SHP77 treated with DMSO at 0.1 percent for 48 hours (cell line): ENCODE results near the gene RGS7.

Experiments
- DNase-seq: peaks from one replicate; lab custom pipeline; 2025; lab: John Stamatoyannopoulos, UW

The RGS7 gene

DNA sequence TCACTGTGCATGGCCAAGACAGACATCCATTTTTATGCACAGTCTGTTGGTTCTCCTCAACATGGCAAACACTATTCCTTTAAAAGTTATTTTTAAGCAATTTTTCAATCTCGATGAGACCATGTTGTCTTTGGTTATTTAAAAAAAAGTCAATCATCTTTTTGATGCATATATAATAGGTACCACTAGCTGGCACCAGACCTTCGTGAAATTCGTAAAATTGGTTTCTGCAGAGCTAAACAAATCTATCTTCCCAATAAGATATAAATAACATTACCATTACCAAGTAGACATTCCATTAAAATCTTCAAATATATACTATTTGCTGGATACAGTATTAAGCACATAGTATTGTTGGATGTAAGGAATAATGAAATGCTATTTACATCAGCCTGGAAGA lies 525.1 kb downstream of the RGS7 start:
- no peak for DNase-seq

DNA sequence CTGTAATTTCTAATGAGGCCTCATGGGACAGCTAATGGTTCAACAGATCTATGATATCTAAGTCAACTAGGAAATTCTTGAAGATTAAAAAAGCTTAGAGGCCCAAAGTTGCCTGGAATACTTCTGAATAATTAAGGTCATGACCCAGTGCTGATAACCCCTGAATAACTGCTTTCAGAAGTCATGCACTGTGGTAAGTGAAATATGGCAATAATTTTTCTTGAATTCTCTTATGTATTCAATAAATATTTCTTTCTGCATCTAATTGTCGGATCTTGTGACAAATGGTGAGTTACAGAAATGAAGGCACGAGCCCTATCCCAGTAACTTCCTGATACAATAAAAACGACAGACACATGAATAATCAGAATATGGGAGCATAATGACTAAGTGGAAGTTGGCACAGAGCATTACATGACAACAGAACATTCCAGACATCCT lies 525.8 kb downstream of the RGS7 start:
- DNase-seq: no peak

- DNase-seq: no peak
These were observed 527.5 kb downstream of the RGS7 start for GRCh38 chr1:240829487-240829886.

DNA sequence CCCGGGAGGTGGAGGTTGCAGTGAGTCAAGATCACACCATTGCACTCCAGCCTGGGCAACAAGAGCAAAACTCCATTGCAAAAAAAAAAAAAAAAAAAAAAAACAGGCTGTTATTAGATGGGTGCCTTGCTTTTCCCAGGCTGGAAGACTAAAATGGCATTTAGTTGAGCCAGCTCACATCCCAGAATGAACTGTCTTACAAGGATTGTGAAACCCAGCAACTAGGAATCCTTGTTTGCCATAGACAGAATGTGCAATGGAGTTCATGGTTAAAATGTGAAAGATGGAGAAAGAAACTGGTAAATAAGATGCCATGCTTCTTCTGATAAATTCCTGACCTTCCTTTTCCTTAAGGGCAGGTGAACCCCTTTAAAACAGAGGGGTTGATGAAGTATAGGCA lies 529.2 kb downstream of the RGS7 start:
- no peak for DNase-seq

DNA sequence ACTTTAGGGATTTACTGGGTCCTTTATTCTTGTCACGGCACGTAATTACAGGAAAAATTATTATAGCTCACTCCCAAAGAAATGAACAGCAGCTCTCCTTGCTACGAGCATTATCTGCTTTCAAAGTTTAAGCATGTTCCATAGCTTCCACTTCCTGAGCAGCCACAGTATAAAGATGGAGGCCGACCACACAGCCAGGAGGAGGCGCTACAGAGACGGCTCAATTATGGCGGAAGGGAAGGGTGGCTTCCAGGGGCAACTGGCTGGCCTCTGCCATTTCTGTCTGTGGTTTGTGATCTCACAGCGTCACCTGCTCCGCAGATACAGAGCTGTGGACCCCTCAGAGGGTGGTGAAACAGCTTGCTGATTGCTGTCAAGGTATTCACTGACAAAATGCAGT lies 532.8 kb downstream of the RGS7 start:
- DNase-seq: no peak

GRCh38 chr1:240823357-240823756 lies 533.6 kb downstream of the RGS7 start:
- no peak for DNase-seq

DNA sequence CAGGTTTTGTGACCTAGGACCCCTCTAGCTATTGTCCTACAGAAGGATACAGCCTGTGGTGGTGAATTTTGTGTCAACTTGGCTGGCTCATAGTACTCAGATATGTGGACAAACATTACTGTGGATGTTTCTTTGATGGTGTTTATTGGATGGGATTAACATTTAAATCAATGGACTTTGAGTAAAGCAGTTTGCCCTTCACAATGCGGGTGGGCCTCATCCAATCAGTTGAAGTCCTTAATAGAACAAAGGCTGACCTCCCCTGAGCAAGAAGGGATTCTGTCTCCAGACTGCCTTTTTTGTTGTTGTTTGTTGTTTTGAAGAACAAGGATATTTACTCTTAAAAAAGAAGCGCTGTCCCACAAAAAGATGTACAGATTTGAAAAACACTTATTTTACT lies 535.1 kb downstream of the RGS7 start:
- DNase-seq: no peak

DNA sequence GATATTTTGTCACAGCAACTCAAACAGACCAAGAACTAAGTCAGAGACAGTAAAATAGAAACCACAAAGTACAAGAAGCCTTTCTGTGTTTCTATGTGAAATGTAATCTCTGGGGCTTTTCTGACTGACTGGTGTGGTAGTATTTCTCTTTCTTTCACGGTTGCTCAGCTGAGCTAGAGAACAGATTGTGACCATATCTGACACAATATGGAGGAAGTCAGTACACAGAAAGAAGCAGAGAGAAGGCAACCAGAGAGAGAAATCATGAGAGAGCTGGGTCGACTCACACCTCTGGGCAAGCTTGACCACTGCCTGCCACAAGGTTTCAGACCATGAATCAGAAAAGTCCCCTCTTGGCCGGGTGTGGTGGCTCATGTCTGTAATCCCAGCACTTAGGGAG lies 536.2 kb downstream of the RGS7 start:
- DNase-seq: no peak

DNA sequence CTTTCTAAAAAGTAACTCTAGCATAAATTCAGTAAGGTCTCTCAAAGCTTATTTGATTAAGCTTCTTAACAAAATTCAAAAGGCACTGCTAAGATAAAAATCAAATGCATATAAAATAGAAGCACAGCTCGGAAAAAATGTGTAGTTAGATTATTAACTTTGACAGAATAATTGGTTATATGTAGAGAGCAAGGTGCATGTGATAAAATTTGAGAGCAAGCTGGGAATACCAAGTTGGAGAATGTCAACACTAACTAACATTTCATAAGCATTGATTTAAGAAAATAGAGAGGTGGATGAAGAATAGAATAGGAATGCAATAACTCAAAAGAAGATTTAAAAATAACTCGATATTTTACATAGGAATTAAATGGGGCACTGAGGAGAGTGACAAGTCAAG lies 540.5 kb downstream of the RGS7 start:
- no peak for DNase-seq

GRCh38 chr1:240813720-240814119 lies 543.3 kb downstream of the RGS7 start:
- no peak for DNase-seq

DNA sequence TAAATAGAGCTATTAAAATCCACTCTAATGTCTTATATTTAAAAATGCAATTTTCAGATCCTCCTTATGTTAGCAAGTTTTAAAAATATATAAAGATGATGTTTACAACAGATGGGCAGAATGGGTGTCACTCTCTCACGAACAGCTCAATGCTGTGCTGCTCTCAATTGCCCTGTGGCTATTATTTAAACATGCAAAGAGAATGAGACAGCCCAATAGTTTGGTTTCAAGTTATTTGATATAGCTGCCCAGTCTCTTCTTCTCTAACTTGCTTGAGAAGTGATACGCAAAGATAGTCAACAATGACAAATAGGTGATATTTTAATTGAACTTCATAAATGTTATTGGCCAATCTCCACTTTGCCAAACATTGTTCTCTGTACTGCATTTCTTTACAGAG lies 545.7 kb downstream of the RGS7 start:
- DNase-seq: no peak

DNA sequence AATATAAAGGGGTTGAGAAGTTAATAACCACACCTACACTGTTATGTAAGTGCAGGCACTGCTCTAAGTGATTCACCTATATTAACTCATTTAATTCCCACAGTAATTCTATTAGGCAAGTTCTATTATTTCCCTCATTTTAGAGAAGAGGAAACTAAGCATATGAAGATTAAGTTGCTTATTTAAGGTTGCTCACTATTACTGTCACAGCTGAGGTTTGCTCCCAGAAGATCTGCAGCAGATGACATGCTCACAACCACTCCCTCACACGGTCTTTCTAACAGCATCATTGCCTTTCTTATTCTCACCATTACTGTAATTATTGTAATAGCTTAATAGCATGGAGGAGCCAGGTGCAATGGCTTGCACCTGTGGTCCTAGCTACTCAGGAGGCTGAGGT lies 548.6 kb downstream of the RGS7 start:
- DNase-seq: no peak

- no peak for DNase-seq
These were observed 550.7 kb downstream of the RGS7 start for GRCh38 chr1:240806200-240806745.

DNA sequence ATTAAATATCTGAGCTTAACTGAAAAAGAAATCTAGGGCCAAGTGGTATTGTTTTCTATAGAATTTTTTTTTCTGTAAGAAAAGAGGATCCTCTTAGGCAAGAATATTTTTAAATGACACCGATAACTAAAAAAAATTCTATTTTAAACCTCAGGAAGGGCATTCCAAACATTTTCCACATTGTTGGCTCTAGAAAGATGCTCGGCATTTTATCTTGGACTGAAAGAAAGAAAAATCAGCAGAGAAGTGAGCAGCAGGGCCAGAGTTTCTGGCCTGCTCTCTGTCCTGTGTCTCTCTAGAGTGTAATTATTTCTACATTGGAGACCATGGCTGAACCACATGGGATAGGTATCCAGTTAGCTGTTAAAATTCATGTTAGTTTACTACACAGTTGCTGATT lies 552.5 kb downstream of the RGS7 start:
- no peak for DNase-seq

- DNase-seq: peak; percentile 55
These were observed 553.9 kb downstream of the RGS7 start for GRCh38 chr1:240803151-240803550.

DNA sequence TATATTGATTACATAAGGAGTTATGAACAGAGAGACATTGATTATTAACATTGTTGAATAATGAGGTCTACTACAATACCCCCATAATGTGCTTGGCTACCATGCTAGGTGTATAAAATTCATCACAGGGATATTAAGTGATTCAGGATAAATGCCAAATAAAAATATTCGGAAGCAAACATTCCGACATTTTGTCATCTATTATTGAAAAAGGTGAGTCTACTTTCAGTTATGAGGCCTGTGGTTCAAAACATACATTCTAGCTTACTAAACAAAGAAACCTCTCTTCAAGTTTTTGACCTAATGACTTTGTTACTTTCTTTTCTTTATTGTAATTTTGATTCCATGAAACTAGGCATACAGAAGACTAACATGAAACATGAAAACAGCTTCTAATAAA lies 554.7 kb downstream of the RGS7 start:
- DNase-seq: no peak

DNA sequence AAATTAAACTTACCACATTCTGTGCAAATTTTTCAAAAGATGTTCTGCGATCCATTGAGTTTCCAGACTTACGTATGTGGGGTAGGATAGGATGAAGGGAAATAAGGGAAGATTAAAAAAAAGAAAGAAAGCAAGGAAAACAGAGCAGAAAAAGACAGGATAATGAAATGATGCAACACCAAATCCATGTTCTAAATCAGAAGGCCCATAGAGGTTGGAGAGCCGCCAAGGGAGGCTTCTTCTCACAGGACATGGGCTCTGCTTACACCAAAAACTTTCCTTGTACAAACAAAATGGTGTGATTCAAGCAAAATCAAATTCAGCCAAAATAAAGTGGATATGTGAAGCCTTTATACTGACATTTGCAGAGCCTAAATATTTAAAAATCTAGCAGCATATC lies 555.6 kb downstream of the RGS7 start:
- no peak for DNase-seq

GRCh38 chr1:240800291-240800690 lies 556.7 kb downstream of the RGS7 start:
- no peak for DNase-seq

DNA sequence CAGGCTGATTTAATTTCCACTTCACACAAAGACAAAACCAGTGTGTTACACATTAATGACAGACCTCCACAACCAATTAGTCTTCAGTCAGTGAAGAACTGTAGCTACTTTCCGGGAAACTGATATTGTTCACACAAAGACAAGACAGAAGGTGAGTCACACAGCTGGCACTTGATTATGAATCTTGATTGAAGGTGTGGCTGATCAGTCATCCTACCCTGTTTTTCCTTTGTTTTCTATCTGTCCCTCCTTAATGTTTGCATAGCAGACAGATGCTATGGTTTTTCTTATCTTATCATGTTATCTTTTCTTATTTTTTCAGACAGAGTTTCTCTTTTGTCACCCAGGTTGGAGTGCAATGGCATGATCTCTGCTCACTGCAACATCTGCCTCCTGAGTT lies 560.0 kb downstream of the RGS7 start:
- DNase-seq: no peak

GRCh38 chr1:240794046-240794843 lies 562.8 kb downstream of the RGS7 start:
- DNase-seq: no peak

DNA sequence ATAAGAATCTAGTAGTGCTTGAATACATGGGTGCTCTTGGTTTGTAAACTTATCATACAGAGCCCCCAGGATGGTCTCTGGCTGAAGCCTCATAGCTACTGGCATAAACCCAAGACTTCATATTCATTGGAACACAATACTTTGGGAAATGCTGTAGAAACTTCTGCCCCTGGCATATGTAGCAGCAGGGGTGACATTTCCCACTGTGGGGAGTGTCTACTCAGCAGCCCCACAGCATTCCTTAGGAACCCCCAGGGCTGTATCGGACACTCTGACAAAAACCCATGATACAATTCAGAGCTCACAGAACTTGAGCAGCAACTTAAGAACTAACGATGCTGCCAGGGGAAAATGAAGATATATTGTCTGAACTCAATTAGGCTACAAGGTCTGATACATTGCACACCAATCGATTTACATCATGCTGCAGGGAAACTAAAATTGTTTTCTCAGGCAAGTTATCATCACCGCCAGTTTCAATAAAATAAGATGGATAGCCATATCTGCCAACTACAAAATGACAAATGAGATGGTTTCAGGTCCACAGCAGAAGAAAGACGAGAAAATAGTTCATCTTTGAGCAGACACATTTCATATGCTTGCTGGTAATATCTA lies 564.0 kb downstream of the RGS7 start:
- no peak for DNase-seq

- DNase-seq: no peak
These were observed 566.1 kb downstream of the RGS7 start for GRCh38 chr1:240790856-240791255.

DNA sequence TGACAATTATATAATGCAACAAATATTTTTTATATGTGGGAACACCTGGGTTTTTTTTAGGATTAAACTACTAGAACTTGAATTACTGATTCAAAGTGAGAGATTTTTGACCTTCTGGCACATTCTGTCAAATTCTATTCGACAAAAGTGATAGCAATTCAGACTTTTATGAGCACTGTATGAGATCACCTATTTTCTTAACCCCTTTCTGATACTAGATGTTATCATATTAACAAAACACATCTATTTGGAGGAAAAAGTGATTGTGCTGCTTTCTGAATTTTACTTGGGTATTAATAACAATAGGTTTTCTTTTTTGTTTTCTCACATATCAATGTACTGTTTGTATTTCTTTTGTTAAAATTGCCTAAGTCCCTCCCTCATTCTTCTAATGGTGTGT lies 570.1 kb downstream of the RGS7 start:
- DNase-seq: no peak

DNA sequence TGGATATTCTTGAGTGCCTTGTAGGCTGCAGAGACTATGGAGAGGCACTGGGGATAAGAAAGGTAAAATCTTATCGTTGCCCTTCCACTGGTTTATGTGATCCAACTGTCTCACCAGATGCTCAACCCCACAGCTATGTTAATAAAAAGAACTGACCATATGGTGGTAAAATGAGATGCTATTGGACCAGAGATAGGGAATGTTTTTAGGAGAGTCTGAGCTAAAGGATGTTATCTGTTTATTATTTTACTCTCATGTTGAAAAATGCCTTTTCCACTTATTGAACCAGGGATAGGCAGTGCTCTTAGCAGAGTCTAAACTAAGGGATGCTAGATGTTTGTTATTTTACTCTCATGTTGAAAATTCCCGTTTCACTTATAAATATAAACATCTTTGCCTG lies 572.2 kb downstream of the RGS7 start:
- DNase-seq: no peak
